ENCODE data around the gene FAM174B.
A peak's percentile ranks its signal among the peaks of the same experiment; 100 is the strongest.
"Not testable (repeated sequence)": the region's sequence is repeated elsewhere in the genome, so short reads cannot be mapped to it uniquely, and the experiment has no call there.

FAM174B gene

DNA sequence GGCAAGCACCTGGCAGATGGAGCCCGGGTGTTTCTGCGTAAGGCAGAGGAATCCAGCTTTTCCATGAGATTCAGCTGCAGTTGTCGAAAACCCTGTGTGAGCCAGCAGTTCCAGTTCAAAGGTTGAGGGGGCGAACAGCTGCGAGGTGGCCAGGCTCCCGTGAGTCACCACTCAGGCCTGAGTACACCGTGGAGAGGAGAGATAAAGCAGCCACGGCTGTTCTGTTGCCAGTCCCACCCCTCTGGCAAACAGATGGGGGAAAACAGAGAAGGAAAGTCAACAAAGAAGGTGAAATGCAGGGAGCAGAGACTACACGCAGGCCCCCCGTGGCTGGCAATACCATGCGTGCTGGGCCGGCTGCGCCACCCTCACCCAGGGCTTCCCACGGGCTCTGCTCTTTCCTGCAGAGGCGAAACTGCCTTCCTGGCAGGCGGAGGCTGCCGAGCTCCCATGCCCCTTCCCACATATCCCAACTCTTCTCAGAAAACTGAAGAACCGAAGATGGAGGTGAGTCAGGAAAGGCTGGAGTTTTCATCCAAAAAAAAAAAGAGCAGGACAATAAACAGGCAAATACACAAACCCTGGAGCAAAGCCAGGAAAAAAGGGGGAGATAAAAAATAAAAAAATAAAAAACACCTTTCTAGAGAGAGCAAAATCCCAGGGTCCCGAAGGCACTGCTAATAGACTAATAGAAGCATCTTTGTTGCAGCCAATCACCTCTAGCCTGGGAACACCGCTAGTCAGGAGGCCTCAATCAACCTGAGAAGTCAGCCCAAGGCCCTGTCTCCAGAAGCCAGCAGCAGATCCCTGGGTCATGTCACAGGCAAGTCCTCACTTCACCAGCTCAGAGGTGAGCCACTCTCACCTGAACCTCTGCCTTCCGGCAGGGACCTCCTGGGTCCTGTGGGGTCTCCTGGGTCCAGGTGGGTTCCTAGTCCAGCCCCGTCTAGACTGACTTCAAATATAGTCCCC lies 37.7 kb downstream of the FAM174B start:
- DNase-seq, result peak; percentile 79

DNA sequence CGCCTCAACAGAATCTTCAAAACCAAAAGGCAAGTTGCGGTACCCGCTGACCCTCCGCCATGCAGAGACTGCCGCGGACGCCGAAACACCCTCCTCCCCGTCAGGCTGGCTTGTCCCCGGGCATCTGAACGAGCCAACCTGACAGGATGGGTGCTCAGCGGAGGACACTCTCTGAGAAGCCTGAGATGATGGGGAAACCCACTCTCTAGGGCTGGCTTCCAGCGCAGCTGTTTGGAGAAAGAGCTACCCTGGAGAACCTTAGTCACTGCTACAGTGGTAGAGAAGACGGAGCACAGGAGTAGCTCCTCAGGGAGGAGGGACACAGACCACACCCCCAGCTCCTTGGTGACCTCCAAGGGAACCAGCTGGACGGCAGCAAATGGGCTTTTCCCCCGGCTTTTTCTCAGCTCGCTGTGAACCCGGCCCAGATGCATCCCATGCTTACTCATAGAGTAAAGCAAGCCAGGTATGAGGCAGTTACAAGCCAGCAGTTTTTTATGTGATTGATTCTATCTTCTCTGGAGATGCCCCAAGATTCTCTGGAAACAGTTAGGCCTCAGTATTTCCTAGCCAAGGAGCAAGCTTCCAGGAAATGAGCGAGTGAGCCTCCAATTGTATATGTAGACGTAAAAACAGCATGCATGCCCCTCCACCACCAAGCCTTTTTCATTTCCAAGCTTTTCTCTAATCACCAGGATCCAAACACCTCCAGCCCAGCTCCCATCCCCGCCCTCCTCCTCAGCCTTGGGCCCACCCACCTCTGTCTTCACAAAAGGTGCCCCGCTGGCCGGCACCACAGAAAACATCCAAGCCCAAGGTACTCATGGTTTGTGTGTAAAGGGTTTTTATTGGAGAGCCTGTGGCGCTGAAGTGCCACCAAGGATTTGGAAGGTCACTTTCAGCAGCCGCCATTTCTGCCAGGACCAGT lies 38.7 kb downstream of the FAM174B start:
- DNase-seq, result peak; percentile 64

DNA sequence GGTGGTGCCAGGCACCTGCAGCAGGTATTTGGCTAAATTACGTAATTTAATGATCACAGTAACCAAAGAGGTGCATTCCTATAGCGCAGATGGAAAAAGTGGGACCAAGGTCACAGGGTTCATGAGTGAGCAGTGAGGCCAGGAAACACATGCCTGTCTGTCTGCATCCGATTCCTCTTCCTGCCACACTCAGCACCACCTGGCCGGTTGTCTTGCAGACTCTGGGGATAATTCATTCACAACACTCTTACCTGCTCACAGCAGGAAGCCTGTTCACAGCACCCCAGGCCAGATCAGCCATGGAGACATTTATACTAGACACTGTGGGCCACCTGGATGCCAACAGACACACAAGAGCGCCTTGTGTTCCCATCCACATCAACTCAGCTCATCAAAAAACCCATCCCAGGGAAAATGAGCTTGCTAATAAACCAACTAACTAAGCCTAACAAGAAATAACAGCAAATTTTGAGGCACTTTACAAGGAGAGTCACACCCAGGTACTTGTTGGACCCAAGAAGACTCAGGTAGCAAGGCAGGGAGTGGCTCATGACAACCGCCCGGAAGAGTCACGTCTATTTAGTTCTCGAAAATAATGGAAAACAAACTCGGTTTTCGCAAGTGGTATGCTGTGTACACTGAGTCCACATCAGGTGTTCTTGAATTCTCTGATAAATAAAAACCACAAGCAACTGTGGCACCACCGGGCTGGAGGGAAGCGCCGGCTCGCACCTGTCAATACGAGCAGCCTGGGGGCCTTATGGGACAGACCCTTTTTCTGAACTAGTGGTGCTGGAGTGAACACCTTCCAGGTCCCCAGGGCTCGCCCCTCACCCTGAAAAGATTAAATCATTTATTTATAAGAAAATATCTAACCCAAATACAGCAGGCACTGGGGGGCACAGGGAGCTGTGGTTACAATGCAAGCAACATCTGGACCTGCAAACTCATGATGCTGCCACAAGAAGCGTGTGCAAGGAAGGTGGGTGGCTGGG lies 40.5 kb downstream of the FAM174B start:
- DNase-seq, result no peak

DNA sequence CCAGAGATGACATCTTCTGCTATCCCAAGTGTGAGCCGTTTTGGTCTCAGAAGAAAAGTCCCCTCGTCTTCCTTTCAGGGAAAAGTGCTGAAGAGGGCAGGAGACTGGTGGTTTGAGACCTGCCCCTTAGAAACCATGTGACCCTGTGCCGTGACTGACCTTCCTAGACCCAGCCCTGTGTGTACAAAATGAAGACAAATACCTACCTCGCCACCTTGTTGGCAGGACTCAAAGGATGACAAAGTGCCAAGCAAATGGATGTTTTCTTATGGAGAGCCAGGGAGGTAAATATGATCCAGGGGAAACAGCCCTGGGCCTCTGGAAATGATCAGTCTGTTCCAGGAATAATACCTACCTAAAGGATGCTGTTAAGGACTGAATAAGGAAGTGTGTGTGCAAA lies 41.3 kb downstream of the FAM174B start:
- DNase-seq, result no peak

DNA sequence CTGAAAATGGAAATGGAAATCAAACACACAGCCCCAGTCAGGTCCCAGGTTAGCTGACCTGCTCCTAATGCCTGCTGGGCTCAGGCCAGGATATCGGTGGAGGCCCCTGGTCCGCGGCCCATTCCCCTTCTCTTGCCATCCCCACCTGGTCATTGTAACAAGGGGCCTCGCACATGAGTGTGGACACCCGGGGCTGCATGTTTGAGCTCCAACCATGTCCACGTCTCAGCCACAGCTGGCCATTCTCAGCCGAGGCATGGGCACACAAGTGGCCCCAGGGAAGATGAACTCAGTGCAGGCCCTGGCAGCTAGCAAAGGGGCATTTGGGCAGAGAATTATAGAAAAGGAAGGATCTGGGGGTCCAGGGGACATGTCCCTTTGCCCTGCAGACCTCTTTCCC lies 41.7 kb downstream of the FAM174B start:
- no peak for DNase-seq

DNA sequence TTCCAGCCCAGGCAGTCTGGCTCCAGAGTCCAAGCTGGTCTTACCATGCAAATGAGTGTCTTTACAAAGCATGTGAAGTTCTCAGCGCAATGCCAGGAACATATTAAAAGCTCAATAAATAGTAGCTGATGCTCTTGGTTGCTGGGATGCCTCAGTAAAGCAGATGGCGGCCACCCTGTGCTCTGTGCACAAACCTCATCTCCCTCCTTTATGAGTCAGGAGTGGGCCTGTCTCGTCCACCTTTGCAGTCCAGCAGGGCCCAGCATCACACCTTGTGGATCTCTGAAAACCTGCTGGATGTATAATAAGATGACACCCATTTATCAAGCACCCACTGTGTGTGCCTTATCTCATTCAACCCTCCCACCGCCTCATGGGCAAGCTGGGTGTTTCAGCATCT lies 42.7 kb downstream of the FAM174B start:
- DNase-seq, result no peak

DNA sequence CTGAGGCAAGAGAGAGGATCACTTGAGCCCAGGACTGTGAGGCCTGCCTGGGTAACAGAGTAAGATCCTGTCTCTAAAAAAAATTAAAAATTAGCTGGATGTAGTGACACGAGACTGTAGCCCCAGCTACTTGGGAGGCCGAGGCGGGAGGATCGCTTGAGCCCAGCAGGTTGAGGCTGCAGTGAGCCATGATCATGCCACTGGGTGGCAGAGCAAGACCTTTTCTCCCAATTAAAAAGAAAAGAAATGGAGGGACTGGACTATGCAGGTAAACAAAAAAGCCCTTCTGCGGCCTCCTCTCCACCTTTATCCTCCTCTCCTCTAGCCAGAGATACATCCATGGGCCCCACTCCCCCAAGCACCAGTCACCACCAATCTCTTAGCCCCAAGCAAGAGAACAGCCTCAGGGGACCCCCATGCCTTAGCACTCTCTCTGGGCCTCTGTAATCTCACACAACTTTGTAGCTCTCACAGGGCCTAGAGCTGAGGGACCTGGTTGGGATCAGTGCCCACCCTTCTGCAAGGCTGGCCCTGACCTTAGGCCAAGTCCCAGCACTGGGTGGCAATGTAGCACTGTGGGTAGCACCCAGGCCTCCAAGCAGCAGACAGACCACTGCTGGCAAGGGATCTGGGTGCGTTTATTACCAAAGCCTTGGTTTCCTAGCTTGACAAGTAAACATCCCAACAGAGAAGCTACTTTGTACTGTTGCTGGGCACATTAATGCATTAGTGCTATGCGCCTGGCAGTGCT lies 43.4 kb downstream of the FAM174B start:
- no peak for DNase-seq

DNA sequence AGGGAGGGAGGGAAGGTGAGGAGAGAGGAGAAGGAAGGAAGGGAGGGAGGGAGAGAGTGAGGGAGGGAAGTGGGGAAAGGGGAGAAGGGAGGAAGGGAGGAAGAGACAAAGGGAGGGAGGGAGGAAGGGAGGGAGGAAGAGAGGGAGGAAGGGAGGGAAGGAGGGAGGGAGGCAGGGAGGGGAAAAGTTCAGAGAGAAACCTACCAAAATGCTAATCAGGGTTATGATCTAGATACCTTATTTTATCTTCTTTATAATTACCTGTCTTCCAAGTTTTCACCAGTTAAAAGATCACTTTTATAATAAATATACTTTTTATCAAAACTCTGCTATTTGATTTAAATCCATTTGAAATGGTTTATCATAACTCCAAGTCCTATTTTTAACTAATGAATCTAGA lies 44.4 kb downstream of the FAM174B start:
- no peak for DNase-seq

DNA sequence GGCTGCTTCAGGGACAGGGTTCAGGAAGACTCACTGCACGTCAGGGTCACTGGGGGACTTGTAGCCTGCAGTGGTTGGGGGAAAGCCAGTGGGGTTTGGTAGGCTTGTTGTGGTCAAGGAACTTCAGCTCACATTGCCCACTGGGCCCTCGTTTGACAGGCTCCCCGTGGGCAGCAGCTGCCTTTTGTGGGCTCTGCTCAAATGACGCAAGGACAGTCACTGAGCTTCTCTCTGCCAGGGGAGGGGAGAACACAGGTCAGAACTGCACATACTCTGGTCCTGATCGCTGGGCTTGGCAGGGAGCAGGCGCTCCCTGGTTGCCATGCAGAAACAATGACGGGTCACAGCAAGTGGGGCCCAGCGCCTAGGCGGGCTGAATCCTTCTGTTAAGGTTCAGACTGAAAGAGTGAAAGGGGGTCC lies 45.5 kb downstream of the FAM174B start:
- no peak for DNase-seq

DNA sequence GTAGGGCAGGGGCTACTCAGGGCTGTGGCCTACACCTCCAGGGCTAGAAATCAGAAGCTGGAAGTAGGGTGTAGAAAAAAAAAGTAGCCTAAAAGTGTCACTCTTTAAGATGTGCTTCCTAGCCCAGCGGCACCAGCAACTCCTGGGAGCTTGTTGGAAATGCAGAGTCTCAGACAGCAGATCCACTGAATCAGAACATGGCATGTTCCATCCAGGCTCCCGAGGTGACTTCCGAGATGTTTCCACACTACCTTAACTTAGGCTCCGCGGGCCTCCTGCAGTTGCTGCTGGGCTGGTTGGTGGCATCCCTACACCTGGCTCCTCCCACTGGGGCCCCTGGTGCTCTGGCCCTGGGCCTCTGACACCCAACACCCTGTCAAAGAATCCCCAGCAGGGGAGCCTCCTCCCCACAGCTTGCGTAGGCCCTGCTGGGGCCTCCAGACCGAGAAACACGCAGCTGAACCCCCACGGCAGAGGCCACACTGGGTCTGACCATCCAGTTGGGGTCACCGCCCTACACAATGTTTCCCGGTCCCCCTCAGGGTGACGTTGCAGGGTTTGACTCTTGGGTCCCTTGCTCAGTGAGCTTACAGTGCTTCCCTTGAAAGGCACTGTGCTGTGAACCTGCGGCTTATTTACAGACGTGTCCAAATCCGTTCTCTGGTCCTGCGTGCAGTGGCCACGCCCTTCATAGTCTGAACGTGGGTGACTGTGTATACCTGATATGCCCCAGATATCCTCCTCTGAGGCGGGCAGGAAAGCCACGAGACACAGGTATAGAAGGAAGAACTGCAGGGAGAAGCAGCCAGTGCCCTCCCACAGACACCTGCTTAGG lies 46.5 kb downstream of the FAM174B start:
- DNase-seq, result no peak

DNA sequence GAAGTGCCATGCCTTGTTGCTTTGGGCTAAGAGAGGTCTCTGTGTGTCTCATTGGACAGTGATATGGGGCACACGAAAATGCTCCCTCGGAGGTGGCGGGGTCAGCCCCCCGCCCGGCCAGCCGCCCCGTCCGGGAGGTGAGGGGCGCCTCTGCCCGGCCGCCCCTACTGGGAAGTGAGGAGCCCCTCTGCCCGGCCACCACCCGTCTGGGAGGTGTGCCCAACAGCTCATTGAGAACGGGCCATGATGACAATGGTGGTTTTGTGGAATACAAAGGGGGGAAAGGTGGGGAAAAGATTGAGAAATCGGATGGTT lies 48.8 kb downstream of the FAM174B start:
- not testable (repeated sequence) for DNase-seq

DNA sequence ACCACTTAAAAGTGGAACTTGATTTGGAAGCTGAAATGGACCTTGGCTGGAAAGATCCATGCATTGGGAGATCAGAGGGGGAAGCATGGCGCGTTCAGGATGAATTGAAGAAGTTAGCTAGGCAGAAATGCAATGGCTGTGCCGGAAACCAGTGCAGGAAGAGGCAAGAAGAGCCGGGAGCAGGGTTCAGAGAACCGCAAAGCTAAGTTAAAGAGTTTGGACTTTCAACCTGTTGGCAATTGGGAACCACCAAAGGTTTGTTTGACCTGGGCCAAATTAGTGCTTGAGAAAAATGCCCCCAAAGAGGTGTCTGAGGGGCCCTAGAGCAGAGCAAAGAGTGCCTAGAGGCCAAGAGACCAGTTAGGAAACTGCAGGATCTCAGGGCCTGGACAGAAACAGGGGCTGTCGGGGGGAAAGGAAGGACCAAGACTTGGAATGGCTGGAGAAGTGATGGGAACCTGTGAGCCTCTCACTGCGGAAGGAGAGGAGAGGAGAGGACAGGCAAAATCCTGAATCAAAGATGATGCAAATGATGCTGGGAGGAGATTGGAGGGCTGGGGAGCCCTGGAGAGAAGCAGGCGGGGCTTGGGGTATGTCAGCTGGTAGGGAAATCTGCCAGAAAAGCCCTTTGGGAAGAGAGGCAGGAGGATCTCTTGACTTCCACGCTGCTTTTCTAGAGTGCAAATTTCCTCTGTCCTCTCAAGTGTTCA lies 49.3 kb downstream of the FAM174B start:
- DNase-seq, result peak; percentile 21

DNA sequence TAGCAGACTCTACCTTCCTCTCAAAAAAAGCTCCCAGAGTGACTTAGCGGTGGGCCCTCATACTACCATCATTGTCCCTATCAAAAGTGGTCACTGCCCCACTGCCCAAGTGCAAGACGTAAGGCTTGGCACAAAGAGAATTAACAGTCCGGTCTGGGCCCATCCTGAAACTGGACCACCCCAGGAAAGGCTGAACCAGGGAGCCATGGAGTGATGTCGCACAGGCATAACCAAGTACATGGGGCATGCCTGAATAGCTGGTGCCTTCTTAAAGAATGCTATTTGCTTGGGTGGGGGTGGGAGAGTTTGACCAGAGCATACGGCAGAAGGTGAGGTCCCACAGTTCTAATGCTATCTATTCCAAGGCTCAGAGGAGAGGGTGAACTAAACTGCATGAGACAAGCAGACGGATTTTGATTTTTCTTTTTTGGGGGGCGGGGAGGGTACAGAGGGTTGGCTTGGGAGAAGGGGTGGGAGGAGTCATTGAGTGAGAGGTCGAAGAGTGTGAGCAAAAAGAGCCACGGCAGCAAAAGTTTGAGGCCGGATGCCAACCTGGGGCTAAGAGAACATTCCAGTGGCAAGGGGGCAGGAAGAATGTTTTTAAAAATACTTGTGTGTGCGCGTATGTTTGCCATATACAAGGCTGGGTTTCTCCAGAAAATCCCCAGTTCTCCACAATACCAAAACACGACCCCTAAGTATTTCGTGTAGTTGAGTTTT lies 50.2 kb downstream of the FAM174B start:
- peak; percentile 23 for DNase-seq

DNA sequence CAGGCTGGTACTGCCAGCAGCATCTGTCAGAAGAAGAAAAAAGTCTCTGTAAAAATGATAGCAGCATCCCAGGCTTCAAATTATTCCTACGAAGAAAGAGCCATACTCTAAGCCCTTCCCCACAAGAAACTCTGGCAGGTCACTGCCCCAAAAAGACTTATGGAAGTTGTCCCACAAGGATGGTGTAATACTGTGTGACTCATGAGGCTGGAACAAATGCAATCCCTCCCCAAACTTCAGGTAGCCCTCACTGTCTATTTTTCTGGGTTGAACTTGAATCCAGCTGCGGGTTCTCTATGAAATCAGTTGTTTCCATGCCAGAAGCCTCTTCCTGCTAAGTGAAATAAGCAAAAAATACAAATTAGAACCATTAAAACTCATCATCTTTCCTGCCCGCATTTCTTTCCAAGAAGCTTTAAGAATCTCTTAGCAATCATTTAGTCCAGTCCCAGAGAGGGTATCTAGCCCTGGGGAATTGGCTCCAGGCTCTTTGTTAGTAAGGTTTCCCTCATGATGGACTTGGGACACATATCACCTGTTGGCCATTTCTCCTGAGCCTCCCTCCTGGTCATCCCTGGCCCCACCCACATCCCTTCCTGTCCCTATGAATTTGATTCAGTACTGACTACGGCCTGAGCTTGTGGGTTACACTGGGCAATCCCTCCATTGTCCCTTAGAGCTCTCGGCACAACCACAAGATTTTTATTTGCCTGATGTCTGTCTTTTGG lies 51.7 kb downstream of the FAM174B start:
- no peak for DNase-seq

DNA sequence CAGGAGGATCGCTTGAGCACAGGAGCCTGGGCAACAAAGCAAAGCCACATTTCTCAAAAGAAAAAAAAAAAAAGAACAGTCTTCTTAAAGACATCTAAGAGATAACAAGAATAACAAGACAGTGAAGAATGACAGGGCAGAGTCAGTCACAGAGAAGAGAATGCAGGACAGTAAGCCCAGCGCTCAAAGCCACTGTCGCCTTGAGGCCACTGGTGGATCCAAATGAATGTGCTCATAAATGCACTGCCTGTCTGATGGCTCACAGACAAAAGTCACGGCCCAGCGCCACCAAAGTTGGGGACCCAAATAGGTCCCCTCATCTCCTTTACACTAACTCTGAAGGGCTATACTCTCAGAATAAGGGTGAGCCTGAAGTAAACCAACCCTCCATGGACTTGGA lies 52.3 kb downstream of the FAM174B start:
- DNase-seq, result no peak

DNA sequence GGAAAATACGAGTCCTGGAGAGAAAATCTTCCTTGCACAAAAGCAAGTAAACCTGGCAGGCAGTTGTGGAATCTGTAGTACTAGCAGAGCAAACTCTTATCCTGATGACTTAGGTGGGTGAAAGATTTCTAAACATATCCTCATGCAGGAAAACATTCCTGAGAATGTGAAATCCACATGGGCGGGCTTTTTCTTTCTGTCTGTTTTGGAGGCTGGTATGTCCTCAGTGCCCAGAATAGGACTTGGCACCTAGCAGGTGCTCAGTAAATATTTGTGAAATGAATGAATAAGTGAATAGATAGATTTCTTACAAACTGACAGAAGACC lies 53.3 kb downstream of the FAM174B start:
- DNase-seq, result no peak

DNA sequence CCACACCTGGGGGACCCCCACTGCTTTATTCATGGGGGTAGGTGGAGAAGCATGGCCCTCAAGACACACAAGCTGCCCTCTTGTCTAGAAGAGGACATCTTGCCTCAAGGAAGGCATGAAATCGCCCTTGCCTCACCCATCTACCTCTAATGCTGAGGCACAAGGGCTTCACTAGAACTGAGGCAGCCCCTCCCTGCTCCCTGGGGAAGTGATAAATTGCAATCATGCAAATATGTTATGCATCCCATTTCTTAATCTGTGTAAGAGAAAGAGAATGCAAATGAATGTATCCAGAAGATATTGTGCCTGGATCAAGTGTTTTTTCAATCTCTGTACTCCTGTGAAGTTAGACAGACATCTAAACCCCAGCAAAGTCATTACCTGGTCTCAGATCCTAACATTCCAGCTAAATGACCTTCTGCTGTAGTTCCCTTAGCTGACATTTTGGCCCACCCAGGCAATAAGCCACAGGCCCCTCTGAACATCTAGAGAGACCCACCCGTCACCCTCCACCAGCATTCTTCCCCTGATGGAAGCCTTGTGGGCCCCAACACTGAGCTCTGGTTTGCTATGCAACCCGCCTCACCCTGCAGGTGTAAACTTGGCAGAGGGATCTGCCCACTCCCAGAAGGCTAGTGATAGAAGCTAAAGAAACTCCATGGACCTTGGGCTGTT lies 53.8 kb downstream of the FAM174B start:
- DNase-seq, result no peak

DNA sequence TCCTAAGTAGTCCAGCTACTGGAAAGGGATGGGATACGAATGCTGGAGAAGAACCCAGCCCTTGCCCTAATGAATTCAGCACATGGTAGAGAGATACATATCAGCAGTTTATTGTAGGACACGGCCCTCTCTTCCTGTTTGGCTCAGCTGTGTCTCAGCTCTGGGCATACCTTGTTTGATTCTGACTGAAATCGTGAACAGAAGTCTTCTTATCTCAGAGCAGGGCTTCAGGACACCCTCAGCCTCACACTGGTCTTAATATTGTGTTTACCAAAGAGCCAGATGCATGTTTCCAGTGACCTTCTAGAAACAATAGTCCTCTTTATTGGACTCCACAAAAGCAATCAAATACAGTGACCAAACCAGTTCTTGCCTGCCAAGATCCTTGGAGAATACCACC lies 54.7 kb downstream of the FAM174B start:
- no peak for DNase-seq
